ENCODE results near the gene ASXL1.

Gene ASXL1

GRCh38 chr20:32357869-32358631, at the start of gene ASXL1:
Gene ASXL1 (plus strand): TSS chr20:32358331. CDS start chr20:32358776, 445 bp downstream.
- TF ChIP-seq CSRNP3 (CRISPR knock-in tag; IDR thresholded peaks at IDR 0.05) = no peak
- no peak for TF ChIP-seq SNAI2 (CRISPR knock-in tag; IDR thresholded peaks at IDR 0.05)
- no peak for TF ChIP-seq TCF4 (CRISPR knock-in tag; IDR thresholded peaks at IDR 0.05; ENCODE audit: borderline replicate concordance)
- no peak for TF ChIP-seq ZFP3 (CRISPR knock-in tag; IDR thresholded peaks at IDR 0.05)
- peak; percentile 67; the same call in 1 of the 2 replicates for TF ChIP-seq ZNF565 (CRISPR knock-in tag; conservative IDR thresholded peaks at IDR 0.05; ENCODE audit: low read depth)
- no peak for TF ChIP-seq GLIS3 (CRISPR knock-in tag; IDR thresholded peaks at IDR 0.05)
- TF ChIP-seq, protein P1, sequence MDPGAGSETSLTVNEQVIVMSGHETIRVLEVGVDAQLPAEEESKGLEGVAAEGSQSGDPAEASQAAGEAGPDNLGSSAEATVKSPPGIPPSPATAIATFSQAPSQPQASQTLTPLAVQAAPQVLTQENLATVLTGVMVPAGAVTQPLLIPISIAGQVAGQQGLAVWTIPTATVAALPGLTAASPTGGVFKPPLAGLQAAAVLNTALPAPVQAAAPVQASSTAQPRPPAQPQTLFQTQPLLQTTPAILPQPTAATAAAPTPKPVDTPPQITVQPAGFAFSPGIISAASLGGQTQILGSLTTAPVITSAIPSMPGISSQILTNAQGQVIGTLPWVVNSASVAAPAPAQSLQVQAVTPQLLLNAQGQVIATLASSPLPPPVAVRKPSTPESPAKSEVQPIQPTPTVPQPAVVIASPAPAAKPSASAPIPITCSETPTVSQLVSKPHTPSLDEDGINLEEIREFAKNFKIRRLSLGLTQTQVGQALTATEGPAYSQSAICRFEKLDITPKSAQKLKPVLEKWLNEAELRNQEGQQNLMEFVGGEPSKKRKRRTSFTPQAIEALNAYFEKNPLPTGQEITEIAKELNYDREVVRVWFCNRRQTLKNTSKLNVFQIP (CRISPR knock-in tag; IDR thresholded peaks at IDR 0.05; ENCODE audit: borderline replicate concordance, low read depth) = no peak
- TF ChIP-seq ESRRG (CRISPR knock-in tag; IDR thresholded peaks at IDR 0.05) = no peak
- TF ChIP-seq, protein P2, sequence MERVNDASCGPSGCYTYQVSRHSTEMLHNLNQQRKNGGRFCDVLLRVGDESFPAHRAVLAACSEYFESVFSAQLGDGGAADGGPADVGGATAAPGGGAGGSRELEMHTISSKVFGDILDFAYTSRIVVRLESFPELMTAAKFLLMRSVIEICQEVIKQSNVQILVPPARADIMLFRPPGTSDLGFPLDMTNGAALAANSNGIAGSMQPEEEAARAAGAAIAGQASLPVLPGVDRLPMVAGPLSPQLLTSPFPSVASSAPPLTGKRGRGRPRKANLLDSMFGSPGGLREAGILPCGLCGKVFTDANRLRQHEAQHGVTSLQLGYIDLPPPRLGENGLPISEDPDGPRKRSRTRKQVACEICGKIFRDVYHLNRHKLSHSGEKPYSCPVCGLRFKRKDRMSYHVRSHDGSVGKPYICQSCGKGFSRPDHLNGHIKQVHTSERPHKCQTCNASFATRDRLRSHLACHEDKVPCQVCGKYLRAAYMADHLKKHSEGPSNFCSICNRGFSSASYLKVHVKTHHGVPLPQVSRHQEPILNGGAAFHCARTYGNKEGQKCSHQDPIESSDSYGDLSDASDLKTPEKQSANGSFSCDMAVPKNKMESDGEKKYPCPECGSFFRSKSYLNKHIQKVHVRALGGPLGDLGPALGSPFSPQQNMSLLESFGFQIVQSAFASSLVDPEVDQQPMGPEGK (CRISPR knock-in tag; IDR thresholded peaks at IDR 0.05; ENCODE audit: borderline replicate concordance) = peak; percentile 33; the same call in 1 of the 2 replicates
- peak; percentile 61; the same call in 1 of the 2 replicates for TF ChIP-seq TSHZ2 (CRISPR knock-in tag; IDR thresholded peaks at IDR 0.05)
- no peak for TF ChIP-seq ARNTL (CRISPR knock-in tag; IDR thresholded peaks at IDR 0.05; ENCODE audit: borderline replicate concordance, low read depth)
- no peak for TF ChIP-seq CREB5 (CRISPR knock-in tag; IDR thresholded peaks at IDR 0.05; ENCODE audit: low read depth)
- ATAC-seq = peak; percentile 95

- ATAC-seq = no peak
- TF ChIP-seq TOX (CRISPR knock-in tag; IDR thresholded peaks at IDR 0.05; ENCODE audit: borderline replicate concordance) = no peak
- TF ChIP-seq BACH2 (CRISPR knock-in tag; IDR thresholded peaks at IDR 0.05; ENCODE audit: borderline replicate concordance) = no peak
- no peak for TF ChIP-seq ARNTL (CRISPR knock-in tag; IDR thresholded peaks at IDR 0.05; ENCODE audit: borderline replicate concordance, low read depth)
- TF ChIP-seq ZFP30 (CRISPR knock-in tag; IDR thresholded peaks at IDR 0.05) = no peak
- no peak for TF ChIP-seq ZNF8 (CRISPR knock-in tag; IDR thresholded peaks at IDR 0.05)
- TF ChIP-seq PPARA (CRISPR knock-in tag; IDR thresholded peaks at IDR 0.05; ENCODE audit: borderline replicate concordance) = no peak
- no peak for TF ChIP-seq RARB (CRISPR knock-in tag; IDR thresholded peaks at IDR 0.05)
Observed at GRCh38 chr20:32312718-32313424, 45.3 kb upstream of the ASXL1 start.

- ATAC-seq = no peak
- TF ChIP-seq TSHZ2 (CRISPR knock-in tag; IDR thresholded peaks at IDR 0.05) = no peak
- no peak for TF ChIP-seq TCF4 (CRISPR knock-in tag; IDR thresholded peaks at IDR 0.05; ENCODE audit: borderline replicate concordance)
- TF ChIP-seq ZC3H10 (CRISPR knock-in tag; IDR thresholded peaks at IDR 0.05) = no peak
- TF ChIP-seq ZNF8 (CRISPR knock-in tag; IDR thresholded peaks at IDR 0.05) = no peak
- no peak for TF ChIP-seq TOX (CRISPR knock-in tag; IDR thresholded peaks at IDR 0.05; ENCODE audit: borderline replicate concordance)
- no peak for TF ChIP-seq BACH2 (CRISPR knock-in tag; IDR thresholded peaks at IDR 0.05; ENCODE audit: borderline replicate concordance)
- no peak for TF ChIP-seq GLIS3 (CRISPR knock-in tag; IDR thresholded peaks at IDR 0.05)
- TF ChIP-seq OSR1 (CRISPR knock-in tag; IDR thresholded peaks at IDR 0.05) = no peak
- TF ChIP-seq, protein P1 (CRISPR knock-in tag; IDR thresholded peaks at IDR 0.05; ENCODE audit: borderline replicate concordance, low read depth) = no peak
Observed at GRCh38 chr20:32314768-32315167, 43.4 kb upstream of the ASXL1 start.
